ENCODE measurements around the gene SNAP29.
"Not testable (repeated sequence)": the region's sequence is repeated elsewhere in the genome, so short reads cannot be mapped to it uniquely, and the experiment has no call there.

The SNAP29 gene

GRCh38 chr22:20931126-20931654 is 72.4 kb downstream of the SNAP29 start:
- DNase-seq (ENCODE audit: low spot score), result no peak

- DNase-seq (ENCODE audit: low spot score), result no peak
Observed at GRCh38 chr22:20933910-20934309, 75.1 kb downstream of the SNAP29 start.

GRCh38 chr22:20935049-20935448 is 76.2 kb downstream of the SNAP29 start:
- DNase-seq (ENCODE audit: low spot score), result not testable (repeated sequence)

- not testable (repeated sequence) for DNase-seq (ENCODE audit: low spot score)
Observed at GRCh38 chr22:20935780-20936539, 77.2 kb downstream of the SNAP29 start.

- no peak for DNase-seq (ENCODE audit: low spot score)
Observed at GRCh38 chr22:20937031-20937793, 78.4 kb downstream of the SNAP29 start.

- no peak for DNase-seq (ENCODE audit: low spot score)
Observed at GRCh38 chr22:20937794-20938671, 79.2 kb downstream of the SNAP29 start.

GRCh38 chr22:20939457-20940185 is 80.8 kb downstream of the SNAP29 start:
- DNase-seq (ENCODE audit: low spot score), result not testable (repeated sequence)

GRCh38 chr22:20940186-20940651 is 81.4 kb downstream of the SNAP29 start:
- no peak for DNase-seq (ENCODE audit: low spot score)

Measured in CD4-positive, alpha-beta T cell treated with Interleukin-6 at 100 ng/mL for 8 hours (primary cell).